Measurements from ENCODE around the gene CDH23.

Gene CDH23

GRCh38 chr10:71453186-71453585, 56.5 kb downstream of the CDH23 start:
- no peaks in the 10 kb centered on the region for H3K36me3 ChIP-seq
- no peak overlapping the region for H3K4me3 ChIP-seq
- no peak for TF ChIP-seq CTCF (IDR thresholded peaks at IDR 0.05)
- intact Hi-C loops (cut with DNase I; ENCODE audit: low total_unique reads) = no loop called here
- no peaks in the 10 kb centered on the region for H3K9me3 ChIP-seq
- H3K27me3 ChIP-seq = peaks cover 0 to 20% of the 10 kb centered on the region in 2 donors
- no peaks in the 10 kb centered on the region for H3K4me1 ChIP-seq
- no peak overlapping the region for H3K27ac ChIP-seq
- no peak for DNase-seq

GRCh38 chr10:71454347-71454746, 57.6 kb downstream of the CDH23 start:
- Histone ChIP-seq H3K9me3 (no peaks in the 10 kb centered on the region), H3K27ac (no peak overlapping the region), H3K36me3 (no peaks in the 10 kb centered on the region), H3K4me1 (no peaks in the 10 kb centered on the region), H3K4me3 (no peak overlapping the region), H3K27me3 (peaks cover 0 to 23% of the 10 kb centered on the region in 2 donors)
- TF ChIP-seq CTCF (IDR thresholded peaks at IDR 0.05) = no peak
- DNase-seq = no peak
- intact Hi-C loops (cut with DNase I; ENCODE audit: low total_unique reads) = no loop called here

- Histone ChIP-seq H3K27ac (no peak overlapping the region), H3K27me3 (peaks cover 0 to 30% of the 10 kb centered on the region in 2 donors), H3K36me3 (no peaks in the 10 kb centered on the region), H3K4me1 (no peaks in the 10 kb centered on the region), H3K4me3 (no peak overlapping the region), H3K9me3 (no peaks in the 10 kb centered on the region)
- no peak for TF ChIP-seq CTCF (IDR thresholded peaks at IDR 0.05)
- intact Hi-C loops (cut with DNase I; ENCODE audit: low total_unique reads) = no loop called here
- no peak for DNase-seq
Measured at GRCh38 chr10:71455035-71455434, 58.3 kb downstream of the CDH23 start.

GRCh38 chr10:71456631-71457030, 59.9 kb downstream of the CDH23 start:
- no peak for TF ChIP-seq CTCF (IDR thresholded peaks at IDR 0.05)
- no peak for DNase-seq
- Histone ChIP-seq H3K36me3 (no peaks in the 10 kb centered on the region), H3K4me1 (no peaks in the 10 kb centered on the region), H3K27me3 (peaks cover 0 to 37% of the 10 kb centered on the region in 2 donors), H3K4me3 (no peak overlapping the region), H3K9me3 (no peaks in the 10 kb centered on the region), H3K27ac (no peak overlapping the region)
- intact Hi-C loops (cut with DNase I; ENCODE audit: low total_unique reads) = no loop called here

GRCh38 chr10:71457908-71458307, 61.2 kb downstream of the CDH23 start:
- no peak for DNase-seq

More at GRCh38 chr10:71457908-71458307, 61.2 kb downstream of the CDH23 start:
- intact Hi-C loops (cut with DNase I; ENCODE audit: low total_unique reads) = no loop called here
- Histone ChIP-seq H3K27me3 (peaks cover 0 to 46% of the 10 kb centered on the region in 2 donors), H3K36me3 (no peaks in the 10 kb centered on the region), H3K4me3 (no peak overlapping the region), H3K27ac (no peak overlapping the region), H3K9me3 (no peaks in the 10 kb centered on the region), H3K4me1 (no peaks in the 10 kb centered on the region)
- no peak for TF ChIP-seq CTCF (IDR thresholded peaks at IDR 0.05)
